H4 (cell line): ENCODE measurements around the gene ROS1. TPM values are rescaled to one million over a fixed set of nuclear protein-coding genes. Genes with fewer than 3 reads are reported as not detected.
"Not testable (repeated sequence)": the region's sequence is repeated elsewhere in the genome, so short reads cannot be mapped to it uniquely, and the experiment has no call there.

Experiments used
- DNase-seq: peaks from one replicate; pipeline ENCODE4 v3.0.0-alpha.2; 2015; ENCODE audit warnings: low spot score
- total RNA-seq: library from RNA; depleted of rRNA; stranded (reverse); fragments of >200 nt; shearing (Covaris generic); gene quantifications from 2 replicates; pipeline ENCODE4 v1.2.3, GENCODE V29; 2014; rRNA removed

Gene ROS1
- total RNA-seq, result 0.12 and 0.70 TPM in 2 replicates

- DNase-seq, result no peak
Observed at GRCh38 chr6:117425431-117426153, at the start of gene ROS1. ROS1 (minus strand) TSS chr6:117425942; CDS start chr6:117425656, 286 bp downstream.

DNA sequence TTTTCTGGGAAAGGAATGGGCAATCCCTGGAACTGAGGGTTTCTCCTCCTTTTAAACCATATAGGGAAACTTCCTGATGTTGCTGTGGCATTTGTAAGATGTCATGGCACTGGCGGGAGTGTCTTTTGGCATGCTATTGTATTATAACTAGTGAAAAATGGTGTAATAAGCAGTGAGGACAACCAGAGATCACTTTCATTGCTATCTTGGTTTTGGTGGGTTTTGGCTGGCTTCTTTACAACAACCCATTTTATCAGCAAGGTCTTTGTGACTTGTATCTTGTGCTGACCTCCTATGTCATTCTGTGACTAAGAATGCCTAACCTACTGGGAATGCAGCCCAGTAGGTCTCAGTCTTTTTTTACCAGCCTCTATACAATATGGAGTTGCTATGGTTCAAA lies 47.7 kb upstream of the ROS1 start:
- DNase-seq, result no peak

DNA sequence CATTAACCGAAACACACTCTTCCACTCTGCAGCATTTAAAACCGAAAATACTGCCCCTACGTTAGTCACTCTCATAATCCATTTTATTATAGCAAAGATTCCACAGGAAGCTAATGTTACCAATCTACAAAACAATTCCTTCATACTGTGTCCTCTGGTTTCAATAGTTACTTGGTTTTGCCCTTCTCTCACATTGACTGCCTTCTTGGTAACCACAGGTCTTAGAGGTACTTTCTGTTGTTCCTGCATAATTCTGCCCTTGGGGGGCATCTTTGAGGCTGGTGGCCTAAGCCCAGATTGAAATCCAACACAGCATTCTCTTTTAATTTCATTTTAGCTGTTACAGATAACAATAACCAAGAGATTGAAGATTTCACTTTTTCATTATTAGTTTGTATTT lies 46.9 kb upstream of the ROS1 start:
- no peak for DNase-seq

DNA sequence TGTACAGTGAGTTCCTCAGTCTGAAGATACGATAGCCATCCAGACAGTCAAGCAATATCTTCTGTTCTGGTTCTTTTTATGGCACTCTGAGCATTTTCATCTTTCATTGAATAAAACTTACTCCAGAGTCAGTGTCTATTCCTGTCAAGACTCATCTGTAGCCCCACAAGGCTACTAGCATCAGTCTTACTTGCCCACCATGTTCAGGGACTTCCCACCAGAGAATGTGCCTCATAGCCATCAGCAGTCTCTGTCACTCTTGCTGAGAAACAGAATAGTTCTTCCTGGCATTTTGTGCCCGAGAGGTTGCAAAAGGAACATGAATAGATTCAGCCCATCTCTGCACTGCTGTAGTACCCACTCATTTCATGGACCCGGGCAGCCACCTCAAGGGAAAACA lies 44.0 kb upstream of the ROS1 start:
- DNase-seq, result no peak

DNA sequence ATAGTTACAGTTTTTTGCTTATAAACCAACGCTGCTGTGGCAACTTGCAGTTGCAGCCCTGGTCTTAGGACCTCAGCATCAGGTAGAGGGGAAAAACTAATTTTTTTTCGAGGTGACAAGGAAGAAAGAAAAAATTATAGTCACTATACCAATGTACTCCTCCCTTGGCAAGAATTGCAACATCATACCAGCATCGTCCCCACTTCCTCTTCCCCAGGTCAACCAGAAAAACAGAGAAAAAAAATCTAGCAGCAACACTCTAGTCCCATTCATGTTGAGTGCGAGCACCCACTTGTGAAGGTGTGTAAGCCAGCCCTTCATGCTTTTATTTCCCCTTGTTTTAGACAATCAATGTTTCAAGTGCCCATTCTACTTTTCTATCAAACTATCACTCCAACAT lies 43.6 kb upstream of the ROS1 start:
- no peak for DNase-seq

DNA sequence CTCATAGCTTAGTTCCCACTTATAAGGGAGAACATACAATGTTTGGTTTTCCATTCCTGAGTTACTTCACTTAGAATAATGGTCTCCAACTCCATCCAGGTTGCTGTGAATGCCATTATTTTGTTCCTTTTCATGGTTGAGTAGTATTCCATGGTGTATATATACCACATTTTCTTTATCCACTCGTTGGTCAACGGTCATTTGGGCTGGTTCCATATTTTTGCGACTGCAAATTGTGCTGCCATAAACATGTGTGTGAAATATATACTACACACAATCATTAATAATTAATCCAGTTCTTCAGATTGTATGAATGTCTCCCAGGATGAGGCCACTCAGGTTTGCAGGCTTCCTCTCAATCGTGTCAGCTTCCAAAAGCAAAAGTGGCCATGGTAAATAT lies 42.8 kb upstream of the ROS1 start:
- DNase-seq, result not testable (repeated sequence)

DNA sequence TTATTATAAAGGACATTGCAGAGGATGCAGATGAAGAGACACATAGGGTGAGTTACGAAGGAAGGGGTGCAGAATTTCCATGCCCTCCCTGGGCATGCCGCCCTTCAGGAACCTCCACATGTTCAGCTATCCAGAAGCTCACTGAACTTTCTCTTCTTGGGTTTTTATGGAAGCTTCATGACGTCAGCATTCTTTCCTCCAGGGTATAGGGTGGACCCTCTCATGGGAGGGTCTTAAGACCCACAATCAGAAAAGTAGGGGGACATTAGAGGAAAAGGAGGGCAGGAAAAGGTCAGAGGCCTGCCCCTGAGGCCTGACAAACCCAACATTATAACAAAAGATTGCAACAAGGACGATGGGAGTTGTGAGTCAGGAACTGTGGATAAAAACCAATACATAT lies 42.1 kb upstream of the ROS1 start:
- no peak for DNase-seq

GRCh38 chr6:117465691-117466090 lies 39.9 kb upstream of the ROS1 start:
- no peak for DNase-seq

- no peak for DNase-seq
Observed at GRCh38 chr6:117464700-117465099, 39.0 kb upstream of the ROS1 start.

DNA sequence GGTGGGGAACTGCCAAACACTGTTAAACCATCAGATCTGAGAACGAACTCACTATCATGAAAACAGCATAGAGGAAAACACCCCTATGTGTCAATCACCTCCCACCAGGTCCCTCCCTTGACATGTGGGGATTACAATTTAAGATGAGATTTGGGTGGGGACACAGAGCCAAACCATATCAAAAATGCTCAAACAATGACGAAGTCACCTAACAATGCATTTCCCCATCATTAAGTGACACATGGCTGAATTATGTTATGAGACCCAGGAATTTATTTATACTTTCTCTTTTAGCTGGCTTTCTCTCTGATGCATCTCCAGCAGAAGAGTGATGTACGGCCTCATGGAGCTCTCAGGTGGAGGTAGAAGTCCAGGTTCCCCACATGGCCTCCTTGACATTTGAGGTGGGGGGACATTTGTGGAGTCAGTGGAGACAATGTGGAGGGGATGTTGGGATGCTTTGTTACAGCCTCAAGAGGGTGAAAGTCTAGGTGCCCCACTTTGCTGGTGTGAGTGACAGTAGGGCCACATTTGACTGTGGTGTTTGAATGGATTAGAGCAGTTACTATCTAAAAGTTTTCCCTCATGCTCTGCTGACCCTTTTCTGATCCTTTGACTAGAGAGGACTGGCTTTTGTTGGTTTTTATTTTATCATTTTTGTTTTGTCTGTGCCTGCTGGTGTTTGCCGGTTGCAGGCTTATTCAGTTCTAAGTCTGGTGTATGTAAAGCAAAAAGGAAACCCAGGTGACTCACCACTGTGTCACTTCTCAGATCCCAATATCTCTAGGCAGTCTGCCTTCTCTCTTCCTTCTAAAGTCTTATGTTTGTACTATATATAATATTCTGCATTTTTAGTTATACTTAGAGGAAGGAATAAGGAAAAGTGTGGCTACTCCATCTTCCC lies 38.3 kb upstream of the ROS1 start:
- DNase-seq, result no peak

GRCh38 chr6:117459204-117459944 lies 33.6 kb upstream of the ROS1 start:
- DNase-seq, result no peak

DNA sequence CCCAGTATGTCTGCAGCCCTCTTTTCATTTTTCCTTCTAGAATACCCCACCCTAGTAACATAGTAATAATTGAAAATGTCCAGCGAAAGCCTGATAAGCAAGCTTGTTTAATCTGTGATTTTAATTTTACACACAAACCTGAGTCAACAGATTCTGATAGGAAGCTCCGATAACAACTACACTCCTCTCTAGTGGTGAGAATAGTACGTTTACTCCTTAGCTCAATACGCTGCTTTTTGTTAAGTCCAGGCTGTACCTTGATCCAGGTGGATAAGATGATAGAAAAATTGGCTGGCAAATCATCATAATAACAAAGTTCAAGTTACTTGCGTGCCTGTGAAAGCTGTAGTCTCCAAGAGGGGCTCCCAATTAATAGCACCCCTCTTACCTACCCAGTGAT lies 31.3 kb upstream of the ROS1 start:
- DNase-seq, result no peak

GRCh38 chr6:117456250-117456649 lies 30.5 kb upstream of the ROS1 start:
- DNase-seq, result no peak

DNA sequence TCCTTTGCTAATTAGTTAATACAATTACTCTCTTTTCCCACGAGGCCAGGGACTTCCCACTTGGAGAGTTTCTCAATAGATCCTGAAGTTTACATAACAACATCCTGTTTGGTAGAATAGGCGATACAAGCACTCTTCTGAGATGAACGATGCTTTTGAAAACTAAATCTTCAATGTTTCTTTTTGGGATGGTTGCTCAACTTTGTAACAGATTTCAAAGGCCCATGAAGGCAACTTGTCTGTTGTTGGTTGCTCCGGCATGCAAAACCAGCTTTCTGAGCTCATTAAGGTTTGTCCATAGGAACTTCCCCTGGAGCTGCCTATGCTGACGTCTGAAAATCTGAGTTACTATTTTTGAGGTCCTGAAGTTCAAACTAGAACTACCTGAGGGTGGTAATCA lies 25.9 kb upstream of the ROS1 start:
- DNase-seq, result peak; percentile 8

DNA sequence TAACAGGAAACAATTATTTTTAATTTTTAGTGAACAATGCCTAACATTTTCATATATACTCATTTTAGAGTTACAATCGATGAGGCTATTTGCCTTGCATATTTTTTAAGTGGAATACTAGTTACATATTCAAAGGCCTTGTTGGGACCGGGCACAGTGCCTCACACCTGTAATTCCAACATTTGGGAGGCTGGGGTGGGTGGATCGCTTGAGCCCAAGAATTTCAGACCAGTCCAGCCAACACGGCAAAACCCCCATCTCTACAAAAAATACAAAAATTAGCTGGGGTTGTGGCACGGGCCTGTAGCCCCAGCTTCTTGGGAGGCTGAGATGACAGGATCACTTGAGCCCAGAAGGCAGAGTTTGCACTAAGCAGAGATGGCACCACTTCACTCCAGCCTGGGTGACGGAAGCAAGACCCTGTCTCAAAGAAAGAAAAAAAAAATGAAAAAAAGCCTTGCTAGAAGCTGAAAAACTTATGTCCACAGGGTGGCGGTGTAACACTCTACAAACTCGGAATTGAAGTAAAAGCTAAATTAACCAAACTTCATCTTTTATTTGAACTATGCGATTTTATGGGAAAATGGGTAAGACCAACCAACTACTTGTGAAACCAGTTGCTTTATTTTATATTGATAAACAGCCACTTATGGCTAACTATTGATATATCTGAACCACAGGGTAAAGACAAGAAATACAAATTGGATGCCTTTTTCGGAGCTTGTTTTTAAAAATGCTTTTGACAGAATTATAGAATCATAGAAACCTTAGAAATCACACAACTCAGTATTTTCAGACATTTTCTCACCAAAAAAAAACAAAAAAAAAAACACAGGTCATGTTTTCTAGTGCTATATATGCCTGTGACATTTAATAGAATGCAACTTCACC lies 24.1 kb upstream of the ROS1 start:
- peak; percentile 63 for DNase-seq

DNA sequence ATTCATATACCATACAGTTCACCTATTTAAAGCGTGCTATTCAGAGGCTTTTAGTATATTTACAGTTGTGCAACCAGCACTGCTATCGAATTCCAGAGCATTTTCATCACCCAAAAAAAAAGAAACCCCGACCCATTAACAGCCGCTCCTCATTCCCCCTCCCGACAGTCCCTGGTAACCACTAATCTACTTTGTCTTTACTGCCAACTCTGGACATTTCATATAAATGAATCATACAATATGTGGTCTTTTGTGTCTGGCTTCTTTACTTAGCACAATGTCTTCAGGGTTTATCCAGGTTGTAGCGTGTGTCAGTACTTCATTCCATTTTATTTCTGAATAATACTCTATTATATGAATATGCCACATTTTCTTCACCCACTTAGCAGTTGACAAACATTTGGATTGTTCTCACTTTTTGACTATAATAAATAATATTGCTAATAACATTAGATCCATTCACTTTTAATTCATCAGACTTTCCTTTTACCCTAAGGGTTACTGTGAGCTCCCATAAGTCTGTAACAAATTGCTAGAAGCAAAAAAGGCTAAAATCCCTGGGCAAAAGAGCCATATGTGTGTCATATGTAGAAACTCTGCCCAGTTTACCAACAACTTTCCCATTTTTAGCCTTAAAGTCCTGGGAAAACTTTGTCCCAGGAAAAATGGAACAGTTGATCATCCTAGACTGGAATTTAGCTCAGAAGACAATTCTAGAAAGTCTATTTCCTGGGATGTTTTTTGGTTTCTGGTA lies 23.2 kb upstream of the ROS1 start:
- DNase-seq, result peak; percentile 89

DNA sequence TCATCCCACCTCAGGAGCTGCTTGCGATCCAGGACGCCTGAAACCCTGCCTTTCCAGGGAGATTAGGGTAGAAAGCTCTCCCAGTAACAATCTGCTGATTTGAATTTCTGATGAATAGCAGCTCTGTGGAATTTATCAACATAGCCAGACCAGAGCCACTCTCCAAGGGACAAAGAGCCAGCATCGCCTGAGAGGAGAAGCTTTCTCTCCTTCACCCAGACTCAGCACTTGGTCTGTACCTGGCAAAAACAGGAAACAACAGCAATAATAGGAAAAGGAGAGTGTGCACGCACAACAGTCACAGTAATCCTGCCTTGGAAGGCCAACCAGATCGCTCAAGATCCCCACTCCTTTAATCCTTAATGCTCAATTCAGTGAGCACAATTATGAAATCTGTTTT lies 22.3 kb upstream of the ROS1 start:
- DNase-seq, result peak; percentile 32

DNA sequence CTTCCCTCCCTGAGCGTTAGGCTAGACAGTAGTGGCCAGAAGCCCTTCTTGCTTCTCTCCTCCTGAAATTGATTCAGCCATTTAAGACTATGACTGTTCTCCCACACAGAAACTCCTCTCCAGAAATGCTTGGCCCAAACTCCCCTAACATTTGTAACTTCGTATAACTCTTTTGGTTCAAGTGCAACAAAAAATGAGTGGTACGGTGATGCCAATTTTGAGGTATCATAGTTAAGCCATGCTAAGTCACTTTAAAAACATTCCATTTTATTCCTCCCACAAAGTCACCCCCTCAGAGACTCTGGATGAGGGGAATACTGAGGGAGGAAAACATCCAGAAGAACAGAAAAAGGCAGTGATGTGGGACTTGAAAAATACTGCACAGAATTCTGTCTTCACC lies 21.1 kb upstream of the ROS1 start:
- no peak for DNase-seq

- no peak for DNase-seq
Observed at GRCh38 chr6:117444600-117444999, 18.9 kb upstream of the ROS1 start.

DNA sequence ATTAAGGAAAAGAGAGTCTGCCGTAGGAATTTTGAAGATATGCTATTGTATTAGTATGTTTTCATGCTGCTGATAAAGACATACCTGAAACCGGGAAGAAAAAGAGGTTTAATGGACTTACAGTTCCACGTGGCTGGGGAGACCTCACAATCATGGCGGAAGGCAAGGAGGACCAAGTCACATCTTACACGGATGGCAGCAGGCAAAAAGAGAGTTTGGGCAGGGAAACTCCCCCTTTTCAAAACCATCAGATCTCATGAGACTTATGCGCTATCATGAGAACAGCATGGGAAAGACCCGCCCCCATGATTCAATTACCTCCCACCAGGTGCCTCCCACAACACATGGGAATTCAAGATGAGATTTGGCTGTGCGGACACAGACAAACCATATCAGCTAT lies 16.6 kb upstream of the ROS1 start:
- not testable (repeated sequence) for DNase-seq
